Breast epithelium (tissue), 3 donors: ENCODE results near the gene RAMP3.

Source experiments
- CTCF ChIP-seq, 3 donors: fragments of 450-650 bp; IDR thresholded peaks; one replicate each; pipeline ENCODE4 v1.5.1; 2016 to 2017; ENCODE audit warnings: antibody characterized with exemption in 3 of 3, mild to moderate bottlenecking in 3 of 3, moderate library complexity in 3 of 3
- POLR2AphosphoS5 ChIP-seq, 3 donors: sonication (generic); formaldehyde crosslinking; IDR thresholded peaks; one replicate each; pipeline ENCODE4 v1.6.1; 2017; ENCODE audit warnings: antibody characterized with exemption in 3 of 3

- TF ChIP-seq CTCF (IDR thresholded peaks at IDR 0.05) (no peak), POLR2AphosphoS5 (IDR thresholded peaks at IDR 0.05) (no peak)
Measured at GRCh38 chr7:45197461-45197860, 39.9 kb downstream of the RAMP3 start.
